ENCODE results near the gene CMC4.

DNA sequence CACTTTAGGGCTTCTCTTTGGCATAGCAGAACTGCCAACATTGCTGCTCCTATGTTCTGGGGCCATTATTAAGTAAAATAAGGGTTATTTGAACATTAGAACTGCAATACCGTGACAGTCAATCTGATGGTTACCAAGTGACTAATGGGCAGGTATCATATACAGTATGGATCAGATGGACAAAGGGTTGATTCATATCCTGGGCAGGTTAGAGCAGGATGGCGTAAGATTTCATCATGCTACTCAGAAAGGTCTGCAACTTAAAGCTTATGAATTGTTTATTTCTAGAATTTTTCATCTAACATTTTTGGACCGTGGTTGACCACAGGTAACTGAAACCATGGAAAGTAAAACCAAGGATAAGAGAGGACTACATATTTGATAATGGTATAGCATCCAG, 41.2 kb upstream of the CMC4 start:
- TF ChIP-seq, protein P1, sequence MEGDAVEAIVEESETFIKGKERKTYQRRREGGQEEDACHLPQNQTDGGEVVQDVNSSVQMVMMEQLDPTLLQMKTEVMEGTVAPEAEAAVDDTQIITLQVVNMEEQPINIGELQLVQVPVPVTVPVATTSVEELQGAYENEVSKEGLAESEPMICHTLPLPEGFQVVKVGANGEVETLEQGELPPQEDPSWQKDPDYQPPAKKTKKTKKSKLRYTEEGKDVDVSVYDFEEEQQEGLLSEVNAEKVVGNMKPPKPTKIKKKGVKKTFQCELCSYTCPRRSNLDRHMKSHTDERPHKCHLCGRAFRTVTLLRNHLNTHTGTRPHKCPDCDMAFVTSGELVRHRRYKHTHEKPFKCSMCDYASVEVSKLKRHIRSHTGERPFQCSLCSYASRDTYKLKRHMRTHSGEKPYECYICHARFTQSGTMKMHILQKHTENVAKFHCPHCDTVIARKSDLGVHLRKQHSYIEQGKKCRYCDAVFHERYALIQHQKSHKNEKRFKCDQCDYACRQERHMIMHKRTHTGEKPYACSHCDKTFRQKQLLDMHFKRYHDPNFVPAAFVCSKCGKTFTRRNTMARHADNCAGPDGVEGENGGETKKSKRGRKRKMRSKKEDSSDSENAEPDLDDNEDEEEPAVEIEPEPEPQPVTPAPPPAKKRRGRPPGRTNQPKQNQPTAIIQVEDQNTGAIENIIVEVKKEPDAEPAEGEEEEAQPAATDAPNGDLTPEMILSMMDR (IDR thresholded peaks at IDR 0.05) = no peak
- no peak for TF ChIP-seq POLR2A (IDR thresholded peaks at IDR 0.05)
